Gastroesophageal sphincter (tissue), 3 donors: Measurements from ENCODE around the gene SIGLEC10.

ENCODE experiments used
- CTCF ChIP-seq, 4 experiments: fragments of 200-600 bp in 2 of 4; fragments of 450-650 bp in 2 of 4; sonication (generic) in 1 of 4; IDR thresholded peaks; one replicate each; pipeline ENCODE4 v1.5.1; 2017 to 2019; ENCODE audit warnings: antibody characterized with exemption in 4 of 4, mild to moderate bottlenecking in 2 of 4, moderate library complexity in 2 of 4
- EP300 ChIP-seq: sonication (generic); formaldehyde crosslinking; IDR thresholded peaks from one replicate; pipeline ENCODE4 v1.6.1; 2017; ENCODE audit warnings: antibody characterized with exemption, mild to moderate bottlenecking
- POLR2A ChIP-seq, 2 donors: fragments of 450-650 bp; IDR thresholded peaks; one replicate each; pipeline ENCODE4 v1.6.1; 2017; ENCODE audit warnings: antibody characterized with exemption in 2 of 2, mild to moderate bottlenecking in 2 of 2, moderate library complexity in 1 of 2
- POLR2AphosphoS5 ChIP-seq: sonication (generic); formaldehyde crosslinking; IDR thresholded peaks from one replicate; pipeline ENCODE4 v1.6.1; 2017; ENCODE audit warnings: antibody characterized with exemption

GRCh38 chr19:51372021-51372648, 45.3 kb downstream of the SIGLEC10 start:
- TF ChIP-seq CTCF (IDR thresholded peaks at IDR 0.05), result no peak
- TF ChIP-seq EP300, result no peak
- TF ChIP-seq POLR2AphosphoS5, result no peak
- no peak for TF ChIP-seq POLR2A (IDR thresholded peaks at IDR 0.05)
